Peyer's patch (tissue), 4 donors: Measurements from ENCODE around the gene IDNK. TPM values are rescaled to one million over a fixed set of nuclear protein-coding genes. Genes with fewer than 3 reads are reported as not detected.
A peak's percentile ranks its signal among the peaks of the same experiment; 100 is the strongest.

Experiments used
- DNase-seq, 3 donors: peaks; one replicate each; pipeline ENCODE4 v3.0.0-alpha.2; 2017 to 2019
- H3K27ac ChIP-seq, 4 donors: fragments of 200-600 bp; sonication (generic); one replicate each; pipeline ENCODE4 v1.5.1; 2016 to 2019
- H3K27me3 ChIP-seq, 2 donors: fragments of 200-600 bp; sonication (generic); one replicate each; pipeline ENCODE4 v1.5.1; 2019
- H3K36me3 ChIP-seq, 3 donors: fragments of 200-600 bp; sonication (generic); one replicate each; pipeline ENCODE4 v1.5.1; 2016 to 2019
- H3K4me1 ChIP-seq, 4 donors: fragments of 200-600 bp; sonication (generic); one replicate each; pipeline ENCODE4 v1.5.1; 2016 to 2019
- H3K4me3 ChIP-seq, 4 donors: fragments of 200-600 bp; sonication (generic); 1 replicate in 3 of 4; 2 replicates in 1 of 4; pipeline ENCODE4 v1.5.1; 2016 to 2019; ENCODE audit warnings: mild to moderate bottlenecking in 1 of 4
- H3K9me3 ChIP-seq, 4 donors: fragments of 200-600 bp; sonication (generic); one replicate each; pipeline ENCODE4 v1.5.1; 2016 to 2019; ENCODE audit warnings: mild to moderate bottlenecking in 1 of 4
- CTCF ChIP-seq, 6 experiments: fragments of 450-650 bp in 4 of 6; fragments of 200-600 bp in 2 of 6; sonication (generic) in 1 of 6; IDR thresholded peaks; one replicate each; pipeline ENCODE4 v1.5.1; 2017 to 2019; ENCODE audit warnings: antibody characterized with exemption in 6 of 6, mild to moderate bottlenecking in 3 of 6, moderate library complexity in 1 of 6
- POLR2A ChIP-seq, 2 donors: fragments of 450-650 bp; IDR thresholded peaks; one replicate each; pipeline ENCODE4 v1.5.1; 2017; ENCODE audit warnings: antibody characterized with exemption in 2 of 2, mild to moderate bottlenecking in 2 of 2, moderate library complexity in 2 of 2
- total RNA-seq, 4 donors: library from RNA; depleted of rRNA; stranded (reverse); fragments of >200 nt; gene quantifications; one replicate each; pipeline ENCODE4 v1.1.0, GENCODE V29; 2016

The IDNK gene
- total RNA-seq, 4 donors from 2014 or later, result 9.9 to 14.1 (median 12.1) TPM; not detected in 1

GRCh38 chr9:83617299-83617698, 5.6 kb upstream of the IDNK start:
- Histone ChIP-seq H3K27ac (no peak overlapping the region), H3K9me3 (no peaks in the 10 kb centered on the region), H3K36me3 (no peaks in the 10 kb centered on the region), H3K4me3 (no peak overlapping the region), H3K27me3 (no peaks in the 10 kb centered on the region), H3K4me1 (no peaks in the 10 kb centered on the region)
- no peak for TF ChIP-seq CTCF (IDR thresholded peaks at IDR 0.05)
- no peak for DNase-seq

GRCh38 chr9:83620841-83621636, 1.9 kb upstream of the IDNK start:
- Histone ChIP-seq H3K4me1 (peaks cover 0 to 14% (median 9%) of the 10 kb centered on the region in 4 donors), H3K9me3 (no peaks in the 10 kb centered on the region), H3K4me3 (peak overlapping the region in 2 of 4 donors; percentile 19 to 30), H3K27ac (peak overlapping the region in 2 of 4 donors; percentile 2 to 67), H3K27me3 (no peaks in the 10 kb centered on the region), H3K36me3 (no peaks in the 10 kb centered on the region)
- DNase-seq, result peak; percentile 41 to 72 (median 65)
- TF ChIP-seq POLR2A (IDR thresholded peaks at IDR 0.05), result no peak
- peak; percentile 13 to 80 (median 70) for TF ChIP-seq CTCF (IDR thresholded peaks at IDR 0.05)

GRCh38 chr9:83622433-83622938, 457 bp upstream of the IDNK start:
- TF ChIP-seq POLR2A (IDR thresholded peaks at IDR 0.05) (no peak), CTCF (IDR thresholded peaks at IDR 0.05) (no peak)
- Histone ChIP-seq H3K27me3 (no peaks in the 10 kb centered on the region), H3K4me3 (peak overlapping the region; percentile 56 to 79 (median 63)), H3K36me3 (peaks cover 0 to 4% (median 0%) of the 10 kb centered on the region in 3 donors), H3K9me3 (no peaks in the 10 kb centered on the region), H3K27ac (peak overlapping the region; percentile 88 to 94 (median 93)), H3K4me1 (peaks cover 0 to 14% (median 9%) of the 10 kb centered on the region in 4 donors)
- DNase-seq, result peak in 1 of 3 donors; percentile 72

- Histone ChIP-seq H3K36me3 (peaks cover 0 to 5% (median 0%) of the 10 kb centered on the region in 3 donors), H3K27ac (peak overlapping the region; percentile 88 to 94 (median 93))
Measured at GRCh38 chr9:83623679-83624076, 735 bp downstream of the IDNK start.

GRCh38 chr9:83625178-83625577, 2.2 kb downstream of the IDNK start:
- Histone ChIP-seq H3K4me1 (peaks cover 0 to 22% (median 11%) of the 10 kb centered on the region in 4 donors), H3K36me3 (peaks cover 0 to 5% (median 0%) of the 10 kb centered on the region in 3 donors), H3K27ac (peak overlapping the region in 3 of 4 donors; percentile 88 to 94 (median 94)), H3K9me3 (no peaks in the 10 kb centered on the region), H3K4me3 (no peak overlapping the region), H3K27me3 (no peaks in the 10 kb centered on the region)
- peak in 1 of 3 donors; percentile 76 for DNase-seq
- TF ChIP-seq CTCF (IDR thresholded peaks at IDR 0.05) (no peak), POLR2A (IDR thresholded peaks at IDR 0.05) (peak in 1 of 2 donors; percentile 38)

More at GRCh38 chr9:83623679-83624076, 735 bp downstream of the IDNK start:
- H3K4me1 ChIP-seq, result peaks cover 0 to 14% (median 9%) of the 10 kb centered on the region in 4 donors
- no peaks in the 10 kb centered on the region for H3K9me3 ChIP-seq
- no peaks in the 10 kb centered on the region for H3K27me3 ChIP-seq
- peak overlapping the region; percentile 56 to 79 (median 63) for H3K4me3 ChIP-seq
- no peak for DNase-seq
- TF ChIP-seq CTCF (IDR thresholded peaks at IDR 0.05), result no peak
- peak; percentile 7 to 35 for TF ChIP-seq POLR2A (IDR thresholded peaks at IDR 0.05)
